HG03354 (cell line): ENCODE data around the gene P2RY4.
A peak's percentile ranks its signal among the peaks of the same experiment; 100 is the strongest.
"Not testable (repeated sequence)": the region's sequence is repeated elsewhere in the genome, so short reads cannot be mapped to it uniquely, and the experiment has no call there.

Experiments used
- ATAC-seq: cut with Tn5 transposase; IDR thresholded peaks from one replicate; pipeline ENCODE4 v1.9.1; 2021; ENCODE audit warnings: mild to moderate bottlenecking; ENCODE audit not compliant: unreplicated experiment, poor library complexity, severe bottlenecking

P2RY4 gene

GRCh38 chrX:70260104-70260503, at the start of gene P2RY4:
TSS of gene P2RY4 (minus strand) at chrX:70260204. CDS start at chrX:70259624, 580 bp downstream.
- ATAC-seq = no peak

- ATAC-seq = no peak
Observed at GRCh38 chrX:70301716-70302115, 41.7 kb upstream of the P2RY4 start.

- no peak for ATAC-seq
Observed at GRCh38 chrX:70293621-70294020, 33.6 kb upstream of the P2RY4 start.

GRCh38 chrX:70292788-70293187, 32.8 kb upstream of the P2RY4 start:
- ATAC-seq = no peak

GRCh38 chrX:70289793-70290770, 30.1 kb upstream of the P2RY4 start, which contains the start of the genes KIF4A and PDZD11:
TSS of gene KIF4A (plus strand) at chrX:70290104. CDS start at chrX:70290459, 355 bp downstream.
TSS of gene PDZD11 (minus strand) at chrX:70289927. CDS start at chrX:70289341, 586 bp downstream.
- peak; percentile 97 for ATAC-seq

GRCh38 chrX:70289168-70289792, 29.3 kb upstream of the P2RY4 start:
- peak; percentile 5 for ATAC-seq

GRCh38 chrX:70281951-70282350, 21.9 kb upstream of the P2RY4 start, which contains the start of gene RAB41:
TSS of gene RAB41 (plus strand) at chrX:70282172. CDS start at chrX:70282218, 46 bp downstream.
- no peak for ATAC-seq

- ATAC-seq = no peak
Observed at GRCh38 chrX:70280573-70280972, 20.6 kb upstream of the P2RY4 start.

- ATAC-seq = no peak
Observed at GRCh38 chrX:70279081-70279480, 19.1 kb upstream of the P2RY4 start.

GRCh38 chrX:70274029-70274428, 14.0 kb upstream of the P2RY4 start:
- ATAC-seq = not testable (repeated sequence)

- no peak for ATAC-seq
Observed at GRCh38 chrX:70268034-70268433, 8.0 kb upstream of the P2RY4 start, which contains the start of gene ARR3. TSS of gene ARR3 (plus strand) at chrX:70268334. CDS start at chrX:70269386, 1,052 bp downstream.

- no peak for ATAC-seq
Observed at GRCh38 chrX:70264784-70265183, 4.8 kb upstream of the P2RY4 start.

GRCh38 chrX:70262952-70263567, 3.1 kb upstream of the P2RY4 start:
- ATAC-seq = peak; percentile 75

- ATAC-seq = no peak
Observed at GRCh38 chrX:70257423-70258288, 2.3 kb downstream of the P2RY4 start.

GRCh38 chrX:70255452-70255851, 4.6 kb downstream of the P2RY4 start:
- ATAC-seq = no peak

GRCh38 chrX:70254909-70255308, 5.1 kb downstream of the P2RY4 start:
- no peak for ATAC-seq

- no peak for ATAC-seq
Observed at GRCh38 chrX:70254063-70254400, 6.0 kb downstream of the P2RY4 start.

GRCh38 chrX:70253377-70254062, 6.5 kb downstream of the P2RY4 start:
- no peak for ATAC-seq

- no peak for ATAC-seq
Observed at GRCh38 chrX:70252491-70252890, 7.5 kb downstream of the P2RY4 start.
